T-helper 1 cell treated with Interleukin-12 subunit alpha and Interleukin-12 subunit beta and Interleukin-4 antibody, amounts not matched to agents 30 μg/mL and 1 μg/mL, for 36 hours (primary cell): ENCODE measurements around the gene TFF2.
A peak's percentile ranks its signal among the peaks of the same experiment; 100 is the strongest.

Source experiments
- H3K27ac Mint-ChIP-seq: one replicate; pipeline ENCODE4 v1.8.0; 2021; ENCODE audit warnings: mild to moderate bottlenecking, mixed read lengths
- H3K27me3 Mint-ChIP-seq: one replicate; pipeline ENCODE4 v1.8.0; 2021; ENCODE audit warnings: low read depth, mixed read lengths
- H3K36me3 Mint-ChIP-seq: one replicate; pipeline ENCODE4 v1.8.0; 2021; ENCODE audit warnings: low read depth, mixed read lengths
- H3K4me1 Mint-ChIP-seq: one replicate; pipeline ENCODE4 v1.8.0; 2021; ENCODE audit warnings: low read depth, mixed read lengths
- H3K4me3 Mint-ChIP-seq: one replicate; pipeline ENCODE4 v1.8.0; 2021; ENCODE audit warnings: mild to moderate bottlenecking, moderate library complexity, mixed read lengths
- H3K9me3 Mint-ChIP-seq: one replicate; pipeline ENCODE4 v1.8.0; 2021; ENCODE audit warnings: mixed read lengths

Gene TFF2

GRCh38 chr21:42308161-42308913, 42.5 kb downstream of the TFF2 start:
- no peaks in the 10 kb centered on the region for H3K36me3 Mint-ChIP-seq
- H3K27me3 Mint-ChIP-seq = peaks cover 7% of the 10 kb centered on the region

GRCh38 chr21:42307106-42307505, 43.7 kb downstream of the TFF2 start:
- H3K36me3 Mint-ChIP-seq = no peaks in the 10 kb centered on the region
- no peak overlapping the region for H3K4me3 Mint-ChIP-seq
- H3K9me3 Mint-ChIP-seq = no peaks in the 10 kb centered on the region
- H3K4me1 Mint-ChIP-seq = peaks cover 6% of the 10 kb centered on the region
- H3K27me3 Mint-ChIP-seq = peaks cover 7% of the 10 kb centered on the region
- no peak overlapping the region for H3K27ac Mint-ChIP-seq

More at GRCh38 chr21:42308161-42308913, 42.5 kb downstream of the TFF2 start:
- Mint-ChIP-seq H3K4me1 (peaks cover 6% of the 10 kb centered on the region), H3K9me3 (no peaks in the 10 kb centered on the region), H3K4me3 (no peak overlapping the region), H3K27ac (no peak overlapping the region)

GRCh38 chr21:42306366-42307035, 44.3 kb downstream of the TFF2 start:
- peaks cover 6% of the 10 kb centered on the region for H3K4me1 Mint-ChIP-seq
- H3K4me3 Mint-ChIP-seq = no peak overlapping the region
- peaks cover 7% of the 10 kb centered on the region for H3K27me3 Mint-ChIP-seq
- H3K36me3 Mint-ChIP-seq = no peaks in the 10 kb centered on the region
- H3K27ac Mint-ChIP-seq = no peak overlapping the region
- H3K9me3 Mint-ChIP-seq = no peaks in the 10 kb centered on the region

GRCh38 chr21:42305707-42306147, 45.1 kb downstream of the TFF2 start:
- peaks cover 7% of the 10 kb centered on the region for H3K27me3 Mint-ChIP-seq
- no peak overlapping the region for H3K4me3 Mint-ChIP-seq
- H3K4me1 Mint-ChIP-seq = peaks cover 6% of the 10 kb centered on the region
- H3K9me3 Mint-ChIP-seq = no peaks in the 10 kb centered on the region
- no peaks in the 10 kb centered on the region for H3K36me3 Mint-ChIP-seq
- H3K27ac Mint-ChIP-seq = no peak overlapping the region

GRCh38 chr21:42304556-42305454, 46.0 kb downstream of the TFF2 start:
- Mint-ChIP-seq H3K36me3 (no peaks in the 10 kb centered on the region), H3K27ac (no peak overlapping the region), H3K4me3 (no peak overlapping the region), H3K4me1 (peaks cover 6% of the 10 kb centered on the region), H3K9me3 (no peaks in the 10 kb centered on the region), H3K27me3 (peaks cover 7% of the 10 kb centered on the region)

GRCh38 chr21:42303443-42303842, 47.4 kb downstream of the TFF2 start:
- no peaks in the 10 kb centered on the region for H3K36me3 Mint-ChIP-seq
- H3K9me3 Mint-ChIP-seq = no peaks in the 10 kb centered on the region
- H3K4me1 Mint-ChIP-seq = peaks cover 7% of the 10 kb centered on the region
- peaks cover 7% of the 10 kb centered on the region for H3K27me3 Mint-ChIP-seq
- H3K4me3 Mint-ChIP-seq = no peak overlapping the region
- H3K27ac Mint-ChIP-seq = no peak overlapping the region

GRCh38 chr21:42302794-42303193, 48.0 kb downstream of the TFF2 start:
- H3K9me3 Mint-ChIP-seq = no peaks in the 10 kb centered on the region
- no peak overlapping the region for H3K27ac Mint-ChIP-seq
- H3K4me1 Mint-ChIP-seq = peaks cover 7% of the 10 kb centered on the region
- peaks cover 7% of the 10 kb centered on the region for H3K27me3 Mint-ChIP-seq
- H3K36me3 Mint-ChIP-seq = peaks cover under 1% of the 10 kb centered on the region
- H3K4me3 Mint-ChIP-seq = no peak overlapping the region

GRCh38 chr21:42302076-42302650, 48.6 kb downstream of the TFF2 start:
- Mint-ChIP-seq H3K4me1 (peaks cover 7% of the 10 kb centered on the region), H3K4me3 (no peak overlapping the region), H3K36me3 (peaks cover 3% of the 10 kb centered on the region), H3K27me3 (peaks cover 7% of the 10 kb centered on the region), H3K27ac (no peak overlapping the region), H3K9me3 (no peaks in the 10 kb centered on the region)

GRCh38 chr21:42301371-42302075, 49.3 kb downstream of the TFF2 start:
- Mint-ChIP-seq H3K27ac (no peak overlapping the region), H3K27me3 (peaks cover 2% of the 10 kb centered on the region), H3K36me3 (peaks cover 4% of the 10 kb centered on the region), H3K9me3 (no peaks in the 10 kb centered on the region), H3K4me1 (peaks cover 6% of the 10 kb centered on the region), H3K4me3 (no peak overlapping the region)

DNA sequence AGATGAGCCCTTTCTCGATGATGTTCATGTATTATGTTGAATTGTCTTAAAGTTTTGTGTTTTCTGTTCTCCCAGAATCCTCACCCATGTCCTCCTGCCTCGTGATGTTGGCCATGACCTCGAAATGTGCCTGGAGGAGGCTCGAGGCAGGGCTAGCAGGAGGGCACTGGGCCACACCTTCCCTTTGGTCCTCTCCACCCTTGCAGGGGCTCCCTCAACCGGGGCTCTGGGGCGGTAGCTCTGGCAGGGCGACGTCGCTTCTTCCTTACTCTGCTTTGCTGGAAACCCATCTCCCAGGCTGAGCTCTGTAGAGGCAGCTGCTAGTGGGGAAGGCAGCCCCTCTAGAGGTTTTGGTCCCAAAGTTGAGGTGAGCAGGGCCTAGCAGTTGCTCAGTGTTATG, 49.8 kb downstream of the TFF2 start:
- H3K27ac Mint-ChIP-seq = no peak overlapping the region

DNA sequence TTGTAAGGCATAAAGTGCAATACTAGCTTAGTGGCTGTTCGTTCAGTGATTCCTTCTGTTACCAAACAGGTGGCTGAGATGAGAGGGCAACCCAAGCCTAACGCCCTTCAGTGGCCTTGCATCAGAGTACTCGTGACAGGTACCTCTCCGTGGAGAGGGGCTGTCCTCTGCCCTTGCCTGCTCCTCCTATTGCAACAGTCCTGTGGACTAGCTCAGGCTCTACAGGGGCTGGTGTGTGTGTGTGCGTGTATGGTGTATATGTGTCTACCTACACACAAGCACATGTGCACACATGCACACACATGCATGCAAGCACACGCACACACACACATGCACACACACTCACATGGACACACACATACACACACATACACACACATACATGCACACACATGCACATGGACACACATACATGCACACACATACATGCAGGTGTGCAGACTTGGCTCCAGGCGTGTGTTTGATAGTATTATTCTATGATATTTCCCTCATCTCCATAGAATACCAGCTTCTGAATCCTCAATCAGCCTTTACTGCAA, 50.7 kb downstream of the TFF2 start:
- H3K4me1 Mint-ChIP-seq = peaks cover 5% of the 10 kb centered on the region
- no peaks in the 10 kb centered on the region for H3K9me3 Mint-ChIP-seq
- H3K36me3 Mint-ChIP-seq = peaks cover 10% of the 10 kb centered on the region
- no peak overlapping the region for H3K27ac Mint-ChIP-seq
- H3K27me3 Mint-ChIP-seq = no peaks in the 10 kb centered on the region
- H3K4me3 Mint-ChIP-seq = no peak overlapping the region

More for the DNA sequence above, 49.8 kb downstream of the TFF2 start:
- Mint-ChIP-seq H3K27me3 (no peaks in the 10 kb centered on the region), H3K4me3 (no peak overlapping the region), H3K9me3 (no peaks in the 10 kb centered on the region), H3K4me1 (peaks cover 5% of the 10 kb centered on the region), H3K36me3 (peaks cover 4% of the 10 kb centered on the region)

DNA sequence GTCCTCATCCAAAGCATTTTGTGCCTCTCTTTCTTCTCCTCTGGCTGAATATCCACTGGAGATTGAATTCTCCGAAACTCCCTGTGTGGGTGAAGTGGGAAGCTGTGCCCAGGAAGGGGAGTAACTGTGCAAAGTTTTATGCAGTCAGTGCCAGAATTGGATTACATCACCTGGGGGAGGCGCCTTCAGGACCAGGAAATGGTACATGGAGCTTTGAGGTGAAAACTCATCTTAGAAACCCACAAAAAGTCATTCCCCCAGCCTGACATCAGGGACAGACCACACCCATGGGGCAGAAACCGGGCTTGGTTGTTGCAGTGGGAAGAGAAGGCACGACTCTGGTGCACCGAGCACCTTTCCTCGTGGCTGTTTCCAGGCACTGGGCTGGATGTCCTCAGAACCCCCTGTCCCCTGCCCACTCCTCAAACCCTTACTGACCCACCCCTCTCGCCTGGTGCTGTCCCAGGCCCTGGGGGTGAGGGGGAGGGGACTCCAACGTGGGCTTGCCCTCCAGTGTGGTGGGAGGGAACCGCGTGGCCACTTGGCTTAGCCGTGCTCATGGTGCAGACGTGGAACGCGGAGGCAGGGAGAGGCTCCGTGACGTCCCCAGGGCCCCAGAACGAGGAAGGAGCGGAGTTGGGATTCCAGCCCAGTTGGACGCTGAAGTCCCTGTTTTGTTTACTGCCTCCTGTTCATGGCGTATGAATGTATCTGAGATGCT, 51.3 kb downstream of the TFF2 start:
- Mint-ChIP-seq H3K4me3 (no peak overlapping the region), H3K36me3 (peaks cover 14% of the 10 kb centered on the region), H3K27ac (peak overlapping the region; percentile 20), H3K9me3 (no peaks in the 10 kb centered on the region), H3K27me3 (no peaks in the 10 kb centered on the region), H3K4me1 (peaks cover 5% of the 10 kb centered on the region)

GRCh38 chr21:42298657-42299056, 52.1 kb downstream of the TFF2 start:
- H3K4me3 Mint-ChIP-seq = no peak overlapping the region
- no peaks in the 10 kb centered on the region for H3K9me3 Mint-ChIP-seq
- H3K27ac Mint-ChIP-seq = no peak overlapping the region
- peaks cover 5% of the 10 kb centered on the region for H3K4me1 Mint-ChIP-seq
- peaks cover 14% of the 10 kb centered on the region for H3K36me3 Mint-ChIP-seq
- H3K27me3 Mint-ChIP-seq = no peaks in the 10 kb centered on the region
